Ishikawa (cell line): ENCODE measurements around the gene FAM210A.

Experiments used
- CEBPB ChIP-seq: IDR thresholded peaks from 2 replicates; pipeline ENCODE4 v1.6.1; 2012
- CREB1 ChIP-seq: IDR thresholded peaks from 2 replicates; pipeline ENCODE4 v1.6.1; 2012; ENCODE audit warnings: low read depth
- EGR1 ChIP-seq: IDR thresholded peaks from 2 replicates; pipeline ENCODE4 v1.6.1; 2012
- EP300 ChIP-seq: IDR thresholded peaks from 2 replicates; pipeline ENCODE4 v1.6.1; 2012; ENCODE audit warnings: borderline replicate concordance
- FOXM1 ChIP-seq: IDR thresholded peaks from 2 replicates; pipeline ENCODE4 v1.6.1; 2012; ENCODE audit warnings: low read depth, borderline replicate concordance
- RAD21 ChIP-seq: IDR thresholded peaks from 2 replicates; pipeline ENCODE4 v1.6.1; 2012; ENCODE audit warnings: low read depth
- TAF1 ChIP-seq: IDR thresholded peaks from 2 replicates; pipeline ENCODE4 v1.6.1; 2012; ENCODE audit warnings: low read depth, mild to moderate bottlenecking
- TEAD4 ChIP-seq: IDR thresholded peaks from 2 replicates; pipeline ENCODE4 v1.6.1; 2012
- YY1 ChIP-seq: IDR thresholded peaks from 2 replicates; pipeline ENCODE4 v1.6.1; 2012; ENCODE audit warnings: low read depth
- TF ChIP-seq, protein P1 (sequence below): IDR thresholded peaks from 2 replicates; pipeline ENCODE4 v1.6.1; 2012; ENCODE audit warnings: low read depth, mild to moderate bottlenecking
- TF ChIP-seq, protein P2 (sequence below): IDR thresholded peaks from 2 replicates; pipeline ENCODE4 v1.6.1; 2012

DNA sequence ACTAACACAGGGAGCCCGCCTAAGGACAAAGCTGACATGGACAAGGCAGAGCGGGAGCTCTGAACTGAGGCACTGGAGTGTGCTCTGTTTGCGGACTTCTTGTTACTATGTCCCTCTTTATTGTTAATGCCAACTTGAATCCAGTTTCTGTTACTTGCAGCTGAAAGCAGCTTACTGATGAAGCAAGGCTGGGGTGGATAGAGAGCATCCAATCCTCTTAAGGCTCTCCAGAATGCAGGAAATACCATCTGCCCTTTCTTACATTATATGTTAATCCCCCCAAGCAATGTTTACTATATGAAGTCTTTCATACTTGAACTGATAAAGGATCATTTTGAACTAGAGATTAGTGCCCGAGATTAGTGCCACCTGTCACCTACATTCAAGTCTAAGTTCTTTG, 9.4 kb downstream of the FAM210A start:
- TF ChIP-seq CEBPB (no peak), TEAD4 (no peak), CREB1 (no peak), FOXM1 (no peak), YY1 (no peak), EGR1 (no peak), TAF1 (no peak), EP300 (no peak), RAD21 (no peak)
- TF ChIP-seq, protein P1, sequence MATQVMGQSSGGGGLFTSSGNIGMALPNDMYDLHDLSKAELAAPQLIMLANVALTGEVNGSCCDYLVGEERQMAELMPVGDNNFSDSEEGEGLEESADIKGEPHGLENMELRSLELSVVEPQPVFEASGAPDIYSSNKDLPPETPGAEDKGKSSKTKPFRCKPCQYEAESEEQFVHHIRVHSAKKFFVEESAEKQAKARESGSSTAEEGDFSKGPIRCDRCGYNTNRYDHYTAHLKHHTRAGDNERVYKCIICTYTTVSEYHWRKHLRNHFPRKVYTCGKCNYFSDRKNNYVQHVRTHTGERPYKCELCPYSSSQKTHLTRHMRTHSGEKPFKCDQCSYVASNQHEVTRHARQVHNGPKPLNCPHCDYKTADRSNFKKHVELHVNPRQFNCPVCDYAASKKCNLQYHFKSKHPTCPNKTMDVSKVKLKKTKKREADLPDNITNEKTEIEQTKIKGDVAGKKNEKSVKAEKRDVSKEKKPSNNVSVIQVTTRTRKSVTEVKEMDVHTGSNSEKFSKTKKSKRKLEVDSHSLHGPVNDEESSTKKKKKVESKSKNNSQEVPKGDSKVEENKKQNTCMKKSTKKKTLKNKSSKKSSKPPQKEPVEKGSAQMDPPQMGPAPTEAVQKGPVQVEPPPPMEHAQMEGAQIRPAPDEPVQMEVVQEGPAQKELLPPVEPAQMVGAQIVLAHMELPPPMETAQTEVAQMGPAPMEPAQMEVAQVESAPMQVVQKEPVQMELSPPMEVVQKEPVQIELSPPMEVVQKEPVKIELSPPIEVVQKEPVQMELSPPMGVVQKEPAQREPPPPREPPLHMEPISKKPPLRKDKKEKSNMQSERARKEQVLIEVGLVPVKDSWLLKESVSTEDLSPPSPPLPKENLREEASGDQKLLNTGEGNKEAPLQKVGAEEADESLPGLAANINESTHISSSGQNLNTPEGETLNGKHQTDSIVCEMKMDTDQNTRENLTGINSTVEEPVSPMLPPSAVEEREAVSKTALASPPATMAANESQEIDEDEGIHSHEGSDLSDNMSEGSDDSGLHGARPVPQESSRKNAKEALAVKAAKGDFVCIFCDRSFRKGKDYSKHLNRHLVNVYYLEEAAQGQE: no peak
- TF ChIP-seq, protein P2, sequence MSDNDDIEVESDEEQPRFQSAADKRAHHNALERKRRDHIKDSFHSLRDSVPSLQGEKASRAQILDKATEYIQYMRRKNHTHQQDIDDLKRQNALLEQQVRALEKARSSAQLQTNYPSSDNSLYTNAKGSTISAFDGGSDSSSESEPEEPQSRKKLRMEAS: no peak
